CD8-positive, alpha-beta memory T cell (primary cell): ENCODE results near the gene ZNF516. TPM values are rescaled to one million over a fixed set of nuclear protein-coding genes. Genes with fewer than 3 reads are reported as not detected.

Experiments used
- CTCF ChIA-PET: fragments of 350-600 bp; sonication (Branson Sonifier 250); formaldehyde crosslinking; loops from one replicate; lab custom pipeline; 2021; ENCODE audit warnings: antibody characterized with exemption; lab: Charles Lee
- POLR2A ChIA-PET: fragments of 350-600 bp; sonication (Branson Sonifier 250); formaldehyde crosslinking; loops from one replicate; lab custom pipeline; 2021; ENCODE audit warnings: antibody characterized with exemption; lab: Charles Lee
- DNase-seq, 5 donors: peaks; one replicate each; pipeline versions ENCODE4 v3.0.0 to v3.0.0-alpha.2; 2020 to 2022; ENCODE audit warnings: mixed read lengths in 1 of 5
- H3K27ac ChIP-seq: one replicate; pipeline ENCODE4 v1.7.0; 2013; ENCODE audit warnings: low read depth, mild to moderate bottlenecking, low read length, moderate library complexity
- H3K27me3 ChIP-seq: 2 replicates; pipeline ENCODE4 v1.7.0; 2013; ENCODE audit warnings: low read length, mild to moderate bottlenecking; ENCODE audit not compliant: insufficient read depth, poor library complexity, severe bottlenecking
- H3K36me3 ChIP-seq: 2 replicates; pipeline ENCODE4 v1.7.0; 2013; ENCODE audit warnings: mild to moderate bottlenecking, low read length, moderate library complexity; ENCODE audit not compliant: insufficient read depth
- H3K4me1 ChIP-seq: 2 replicates; pipeline ENCODE4 v1.7.0; 2013; ENCODE audit warnings: mild to moderate bottlenecking, low read length, moderate library complexity; ENCODE audit not compliant: insufficient read depth
- H3K4me3 ChIP-seq: 2 replicates; pipeline ENCODE4 v1.7.0; 2013; ENCODE audit warnings: mild to moderate bottlenecking, low read length
- H3K9me3 ChIP-seq: 2 replicates; pipeline ENCODE4 v1.7.0; 2013; ENCODE audit warnings: mild to moderate bottlenecking, low read length
- H3K27ac Mint-ChIP-seq, 8 donors: one replicate each; pipeline ENCODE4 v1.8.0; 2020 to 2021; ENCODE audit warnings: mixed read lengths in 8 of 8, mild to moderate bottlenecking in 6 of 8, inconsistent platforms in 3 of 8, moderate library complexity in 3 of 8
- H3K27me3 Mint-ChIP-seq, 2 donors: one replicate each; pipeline ENCODE4 v1.8.0; 2020 to 2021; ENCODE audit warnings: mixed read lengths in 2 of 2, mild to moderate bottlenecking in 1 of 2, moderate library complexity in 1 of 2
- H3K36me3 Mint-ChIP-seq, 3 donors: one replicate each; pipeline ENCODE4 v1.8.0; 2020 to 2021; ENCODE audit warnings: mixed read lengths in 3 of 3, inconsistent platforms in 1 of 3, mild to moderate bottlenecking in 1 of 3
- H3K4me1 Mint-ChIP-seq, 3 donors: one replicate each; pipeline ENCODE4 v1.8.0; 2020 to 2021; ENCODE audit warnings: mixed read lengths in 3 of 3, inconsistent platforms in 1 of 3, mild to moderate bottlenecking in 1 of 3
- H3K4me3 Mint-ChIP-seq, 7 donors: one replicate each; pipeline ENCODE4 v1.8.0; 2020 to 2021; ENCODE audit warnings: mixed read lengths in 7 of 7, mild to moderate bottlenecking in 6 of 7, moderate library complexity in 4 of 7, inconsistent platforms in 2 of 7
- H3K9me3 Mint-ChIP-seq, 5 donors: one replicate each; pipeline ENCODE4 v1.8.0; 2020 to 2022; ENCODE audit warnings: mixed read lengths in 5 of 5, mild to moderate bottlenecking in 3 of 5, moderate library complexity in 2 of 5, inconsistent platforms in 1 of 5
- polyA plus RNA-seq: library from polyadenylated mRNA; unstranded; fragments of 300-500 nt; fragmentation: Illumina TruSeq; gene quantifications from one replicate; pipeline ENCODE4 v1.2.3, GENCODE V29; 2021
- total RNA-seq, 2 experiments: library from RNA; stranded (reverse); gene quantifications; one replicate each; pipeline ENCODE4 v1.2.3, GENCODE V29; 2021

ZNF516 gene
- total and polyA plus RNA-seq, 3 experiments from 2014 or later = 1.3 to 1.9 (median 1.6) TPM

- Histone ChIP-seq H3K27ac (no peak overlapping the region), H3K9me3 (no peaks in the 10 kb centered on the region), H3K27me3 (no peaks in the 10 kb centered on the region), H3K4me1 (no peaks in the 10 kb centered on the region), H3K36me3 (no peaks in the 10 kb centered on the region), H3K4me3 (no peak overlapping the region)
- Mint-ChIP-seq H3K36me3 (no peaks in the 10 kb centered on the region), H3K4me1 (peaks cover 0 to 11% (median 8%) of the 10 kb centered on the region in 3 donors), H3K27ac (no peak overlapping the region), H3K9me3 (no peaks in the 10 kb centered on the region), H3K27me3 (peaks cover 3 to 22% of the 10 kb centered on the region in 2 donors), H3K4me3 (no peak overlapping the region)
- CTCF ChIA-PET = interaction anchor here (0.7 kb wide), 1 partner anchor 39 kb away, joined by 3 read pairs; no protein-coding TSS in a partner anchor
- DNase-seq = no peak
- POLR2A ChIA-PET = no interaction called here
Observed at GRCh38 chr18:76412010-76412817, 82.8 kb downstream of the ZNF516 start.

- CTCF ChIA-PET = interaction anchor here (1.0 to 1.2 kb wide), 2 partner anchors 12 to 299 kb away, joined by 4 to 7 read pairs; no protein-coding TSS in a partner anchor
Observed at GRCh38 chr18:76410660-76411417, 84.2 kb downstream of the ZNF516 start.

GRCh38 chr18:76410033-76410432 is 85.0 kb downstream of the ZNF516 start:
- CTCF ChIA-PET = interaction anchor here (1.5 kb wide), 1 partner anchor 11 kb away, joined by 5 read pairs; no protein-coding TSS in a partner anchor
- no peak overlapping the region for H3K4me3 ChIP-seq
- H3K36me3 ChIP-seq = no peaks in the 10 kb centered on the region
- Mint-ChIP-seq H3K4me3 (no peak overlapping the region), H3K4me1 (peaks cover 0 to 11% (median 8%) of the 10 kb centered on the region in 3 donors), H3K9me3 (no peaks in the 10 kb centered on the region), H3K27ac (peak overlapping the region in 1 of 8 donors; percentile 14), H3K27me3 (peaks cover 3 to 21% of the 10 kb centered on the region in 2 donors), H3K36me3 (no peaks in the 10 kb centered on the region)
- no peaks in the 10 kb centered on the region for H3K4me1 ChIP-seq
- no peak overlapping the region for H3K27ac ChIP-seq
- no peaks in the 10 kb centered on the region for H3K27me3 ChIP-seq
- H3K9me3 ChIP-seq = no peaks in the 10 kb centered on the region
- POLR2A ChIA-PET = no interaction called here
- no peak for DNase-seq

More at GRCh38 chr18:76410660-76411417, 84.2 kb downstream of the ZNF516 start:
- Mint-ChIP-seq H3K36me3 (no peaks in the 10 kb centered on the region), H3K27ac (peak overlapping the region in 2 of 8 donors; percentile 8 to 85), H3K9me3 (no peaks in the 10 kb centered on the region), H3K4me1 (peaks cover 0 to 11% (median 8%) of the 10 kb centered on the region in 3 donors), H3K4me3 (no peak overlapping the region), H3K27me3 (peaks cover 3 to 21% of the 10 kb centered on the region in 2 donors)
- no peaks in the 10 kb centered on the region for H3K9me3 ChIP-seq
- H3K4me3 ChIP-seq = no peak overlapping the region
- H3K36me3 ChIP-seq = no peaks in the 10 kb centered on the region
- H3K27me3 ChIP-seq = no peaks in the 10 kb centered on the region
- POLR2A ChIA-PET = no interaction called here
- DNase-seq = no peak
- no peak overlapping the region for H3K27ac ChIP-seq
- no peaks in the 10 kb centered on the region for H3K4me1 ChIP-seq

- ChIA-PET POLR2A (no interaction called here), CTCF (interaction anchor here (1.5 to 4.9 kb wide), 3 partner anchors 10 to 302 kb away, joined by 5 to 31 read pairs (median 5); no protein-coding TSS in a partner anchor)
- no peaks in the 10 kb centered on the region for H3K36me3 ChIP-seq
- no peak overlapping the region for H3K4me3 ChIP-seq
- Mint-ChIP-seq H3K36me3 (no peaks in the 10 kb centered on the region), H3K27ac (no peak overlapping the region), H3K4me1 (peaks cover 0 to 16% (median 8%) of the 10 kb centered on the region in 3 donors), H3K9me3 (no peaks in the 10 kb centered on the region), H3K27me3 (peaks cover 0 to 25% of the 10 kb centered on the region in 2 donors), H3K4me3 (no peak overlapping the region)
- H3K9me3 ChIP-seq = no peaks in the 10 kb centered on the region
- DNase-seq = no peak
- no peak overlapping the region for H3K27ac ChIP-seq
- no peaks in the 10 kb centered on the region for H3K27me3 ChIP-seq
- no peaks in the 10 kb centered on the region for H3K4me1 ChIP-seq
Observed at GRCh38 chr18:76408480-76409067, 86.5 kb downstream of the ZNF516 start.

GRCh38 chr18:76407681-76408080 is 87.4 kb downstream of the ZNF516 start:
- ChIA-PET CTCF (interaction anchor here (1.6 to 4.9 kb wide), 2 partner anchors 9 to 303 kb away, joined by 5 to 31 read pairs; no protein-coding TSS in a partner anchor), POLR2A (no interaction called here)
- no peak overlapping the region for H3K4me3 Mint-ChIP-seq
- H3K36me3 ChIP-seq = no peaks in the 10 kb centered on the region
- H3K27ac ChIP-seq = no peak overlapping the region
- H3K4me1 ChIP-seq = no peaks in the 10 kb centered on the region
- H3K27me3 Mint-ChIP-seq = peaks cover 0 to 25% of the 10 kb centered on the region in 2 donors
- no peak overlapping the region for H3K27ac Mint-ChIP-seq
- H3K36me3 Mint-ChIP-seq = no peaks in the 10 kb centered on the region
- no peaks in the 10 kb centered on the region for H3K9me3 Mint-ChIP-seq
- no peaks in the 10 kb centered on the region for H3K27me3 ChIP-seq
- peaks cover 0 to 16% (median 8%) of the 10 kb centered on the region in 3 donors for H3K4me1 Mint-ChIP-seq
- H3K4me3 ChIP-seq = no peak overlapping the region
- DNase-seq = no peak
- H3K9me3 ChIP-seq = no peaks in the 10 kb centered on the region

- no peak for DNase-seq
- CTCF ChIA-PET = interaction anchor here (4.9 kb wide), 1 partner anchor 304 kb away, joined by 31 read pairs; no protein-coding TSS in a partner anchor
- H3K9me3 Mint-ChIP-seq = no peaks in the 10 kb centered on the region
Observed at GRCh38 chr18:76406791-76407190, 88.3 kb downstream of the ZNF516 start.

GRCh38 chr18:76405681-76406356 is 89.2 kb downstream of the ZNF516 start:
- DNase-seq = peak in 3 of 5 donors; percentile 25 to 66 (median 35)
- H3K4me3 ChIP-seq = no peak overlapping the region
- no peaks in the 10 kb centered on the region for H3K36me3 Mint-ChIP-seq
- POLR2A ChIA-PET = no interaction called here
- no peaks in the 10 kb centered on the region for H3K36me3 ChIP-seq
- H3K4me1 ChIP-seq = no peaks in the 10 kb centered on the region
- H3K27ac ChIP-seq = no peak overlapping the region
- H3K4me3 Mint-ChIP-seq = no peak overlapping the region
- H3K27ac Mint-ChIP-seq = no peak overlapping the region
- H3K9me3 ChIP-seq = no peaks in the 10 kb centered on the region
- CTCF ChIA-PET = interaction anchor here (4.9 kb wide), 1 partner anchor 305 kb away, joined by 31 read pairs; no protein-coding TSS in a partner anchor
- H3K4me1 Mint-ChIP-seq = peaks cover 0 to 10% (median 4%) of the 10 kb centered on the region in 3 donors
- H3K9me3 Mint-ChIP-seq = no peaks in the 10 kb centered on the region
- H3K27me3 ChIP-seq = no peaks in the 10 kb centered on the region
- peaks cover 0 to 20% of the 10 kb centered on the region in 2 donors for H3K27me3 Mint-ChIP-seq

More at GRCh38 chr18:76406791-76407190, 88.3 kb downstream of the ZNF516 start:
- Mint-ChIP-seq H3K27me3 (peaks cover 0 to 25% of the 10 kb centered on the region in 2 donors), H3K27ac (no peak overlapping the region), H3K4me3 (no peak overlapping the region), H3K4me1 (peaks cover 0 to 16% (median 8%) of the 10 kb centered on the region in 3 donors), H3K36me3 (no peaks in the 10 kb centered on the region)
- H3K36me3 ChIP-seq = no peaks in the 10 kb centered on the region
- POLR2A ChIA-PET = no interaction called here
- H3K4me3 ChIP-seq = no peak overlapping the region
- H3K4me1 ChIP-seq = no peaks in the 10 kb centered on the region
- H3K27me3 ChIP-seq = no peaks in the 10 kb centered on the region
- no peak overlapping the region for H3K27ac ChIP-seq
- H3K9me3 ChIP-seq = no peaks in the 10 kb centered on the region
